Adrenal gland (tissue), 12 donors: ENCODE data around the gene PRR33. TPM values are rescaled to one million over a fixed set of nuclear protein-coding genes. Genes with fewer than 3 reads are reported as not detected.

Experiments used
- DNase-seq, 7 donors: peaks; one replicate each; pipeline ENCODE4 v3.0.0-alpha.2; 2019 to 2020
- H3K27ac ChIP-seq, 5 donors: fragments of 200-600 bp; sonication (generic) in 4 of 5; 1 replicate in 3 of 5; 2 replicates in 2 of 5; pipeline versions ENCODE4 v1.5.1 to v1.8.0; 2016 to 2020; ENCODE audit warnings: mild to moderate bottlenecking in 1 of 5
- H3K27me3 ChIP-seq: fragments of 200-600 bp; 2 replicates; pipeline ENCODE4 v1.8.0; 2021
- H3K36me3 ChIP-seq, 2 donors: fragments of 200-600 bp; replicated peaks in 1 of 2; 1 replicate in 1 of 2; 2 replicates in 1 of 2; pipeline versions ENCODE4 v1.5.1 to v1.8.0; 2018 to 2022
- H3K4me1 ChIP-seq, 2 donors: fragments of 200-600 bp; replicated peaks in 1 of 2; 1 replicate in 1 of 2; 2 replicates in 1 of 2; pipeline versions ENCODE4 v1.5.1 to v1.8.0; 2018 to 2021
- H3K4me3 ChIP-seq, 4 donors: fragments of 200-600 bp; sonication (generic) in 3 of 4; one replicate each; pipeline ENCODE4 v1.5.1; 2016 to 2018
- H3K9me3 ChIP-seq, 3 donors: fragments of 200-600 bp; sonication (generic) in 1 of 3; replicated peaks in 1 of 3; 1 replicate in 2 of 3; 2 replicates in 1 of 3; pipeline versions ENCODE4 v1.5.1 to v1.8.0; 2016 to 2021
- POLR2A ChIP-seq, 2 donors: fragments of 450-650 bp; IDR thresholded peaks; one replicate each; pipeline ENCODE4 v1.6.1; 2017; ENCODE audit warnings: antibody characterized with exemption in 2 of 2, mild to moderate bottlenecking in 2 of 2, moderate library complexity in 1 of 2
- WGBS, 4 donors: extraction: QIAGEN DNeasy Blood & Tissue Kit in 2 of 4; methylation state at CpG; one replicate each; pipeline versions ENCODE4 v1.1.5 to v1.1.7; 2013 to 2017; 5-methylcytosine and 5-hydroxymethylcytosine counted together
- intact Hi-C, 2 donors: fragments of 100-400 bp; cut with DNase I; formaldehyde crosslinking; loops; one replicate each; pipeline versions ENCODE4 v1.14.1 to v1.15.0; 2022 to 2023
- polyA plus RNA-seq, 3 donors: library from polyadenylated mRNA; stranded (reverse); fragments of 200-250 nt in 2 of 3; fragments of 350-450 nt in 1 of 3; fragmentation: Illumina TruSeq in 1 of 3; extraction: RNeasy Lipid Tissue Mini Kit (QIAGEN cat#74804) in 1 of 3; gene quantifications; one replicate each; pipeline ENCODE4 v1.2.3, GENCODE V29; 2013 to 2014
- total RNA-seq, 9 donors: library from RNA; depleted of rRNA in 4 of 9; stranded (reverse); fragments of >200 nt in 4 of 9; fragments of 120-200 nt in 1 of 9; fragmentation: NEBNext Ultra II Directional in 1 of 9; extraction: Animal tissue kit (Norgen Biotek cat#: 25700) in 1 of 9; gene quantifications; one replicate each; pipeline versions ENCODE4 v1.1.0 to v1.2.4, GENCODE V29; 2013 to 2023
- TF ChIP-seq, protein P1 (sequence below), 6 experiments: fragments of 450-650 bp in 4 of 6; fragments of 200-600 bp in 2 of 6; sonication (generic) in 1 of 6; IDR thresholded peaks; 1 replicate in 5 of 6; 2 replicates in 1 of 6; pipeline versions ENCODE4 v1.5.1 to v1.8.0; 2016 to 2021; ENCODE audit warnings: antibody characterized with exemption in 6 of 6, mild to moderate bottlenecking in 2 of 6, moderate library complexity in 1 of 6
- donor health status: healthy with polysubstance abuse.
- donor health status: Bipolar disorder and iron deficiency.
- donor health status: DM: yes; HTN: yes; CAD: no.
- donor health status: DM: no; HTN: no; CAD: no.
- donor health status: DM: no; HTN: no; CAD: no.
- donor health status: DM: yes; HTN: yes; CAD: no.

The PRR33 gene
- total and polyA plus RNA-seq, 12 donors = 0.07 to 2.3 (median 0.25) TPM; not detected in 6

- H3K4me3 ChIP-seq = no peak overlapping the region
- TF ChIP-seq, protein P1, sequence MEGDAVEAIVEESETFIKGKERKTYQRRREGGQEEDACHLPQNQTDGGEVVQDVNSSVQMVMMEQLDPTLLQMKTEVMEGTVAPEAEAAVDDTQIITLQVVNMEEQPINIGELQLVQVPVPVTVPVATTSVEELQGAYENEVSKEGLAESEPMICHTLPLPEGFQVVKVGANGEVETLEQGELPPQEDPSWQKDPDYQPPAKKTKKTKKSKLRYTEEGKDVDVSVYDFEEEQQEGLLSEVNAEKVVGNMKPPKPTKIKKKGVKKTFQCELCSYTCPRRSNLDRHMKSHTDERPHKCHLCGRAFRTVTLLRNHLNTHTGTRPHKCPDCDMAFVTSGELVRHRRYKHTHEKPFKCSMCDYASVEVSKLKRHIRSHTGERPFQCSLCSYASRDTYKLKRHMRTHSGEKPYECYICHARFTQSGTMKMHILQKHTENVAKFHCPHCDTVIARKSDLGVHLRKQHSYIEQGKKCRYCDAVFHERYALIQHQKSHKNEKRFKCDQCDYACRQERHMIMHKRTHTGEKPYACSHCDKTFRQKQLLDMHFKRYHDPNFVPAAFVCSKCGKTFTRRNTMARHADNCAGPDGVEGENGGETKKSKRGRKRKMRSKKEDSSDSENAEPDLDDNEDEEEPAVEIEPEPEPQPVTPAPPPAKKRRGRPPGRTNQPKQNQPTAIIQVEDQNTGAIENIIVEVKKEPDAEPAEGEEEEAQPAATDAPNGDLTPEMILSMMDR (IDR thresholded peaks at IDR 0.05) = no peak
- TF ChIP-seq POLR2A (IDR thresholded peaks at IDR 0.05) = no peak
- DNase-seq = peak in 1 of 7 donors; percentile 7
- no peaks in the 10 kb centered on the region for H3K36me3 ChIP-seq
- peak overlapping the region in 1 of 5 donors; percentile 68 for H3K27ac ChIP-seq
- 73 to 84% (median 78%) methylated on average over 9 to 21 of the region's 21 CpGs for whole genome bisulfite sequencing, 4 donors
- H3K9me3 ChIP-seq = no peaks in the 10 kb centered on the region
- H3K4me1 ChIP-seq = peaks cover 0 to 3% of the 10 kb centered on the region in 2 donors
- no peaks in the 10 kb centered on the region for H3K27me3 ChIP-seq
- intact Hi-C loops = loop anchor here in 1 of 2 donors (5.0 kb wide), 2 partner anchors 84 to 229 kb away; partner anchors contain the start of gene TNNI2
Observed at GRCh38 chr11:1920909-1921573, 29.3 kb upstream of the PRR33 start.

- Histone ChIP-seq H3K27ac (peak overlapping the region in 1 of 5 donors; percentile 68), H3K36me3 (no peaks in the 10 kb centered on the region), H3K9me3 (no peaks in the 10 kb centered on the region), H3K4me3 (no peak overlapping the region), H3K27me3 (no peaks in the 10 kb centered on the region), H3K4me1 (peaks cover 0 to 3% of the 10 kb centered on the region in 2 donors)
- DNase-seq = no peak
- 89 to 95% (median 91%) methylated on average over 13 to 25 of the region's 25 CpGs for WGBS, 4 donors
- intact Hi-C loops = loop anchor here in 1 of 2 donors (5.0 kb wide), 2 partner anchors 83 to 228 kb away; partner anchors contain the start of gene TNNI2
- TF ChIP-seq POLR2A (IDR thresholded peaks at IDR 0.05) = no peak
- TF ChIP-seq, protein P1 (IDR thresholded peaks at IDR 0.05) = no peak
Observed at GRCh38 chr11:1920128-1920908, 28.6 kb upstream of the PRR33 start.

- TF ChIP-seq, protein P1 (IDR thresholded peaks at IDR 0.05) = no peak
- TF ChIP-seq POLR2A (IDR thresholded peaks at IDR 0.05) = no peak
- Histone ChIP-seq H3K9me3 (no peaks in the 10 kb centered on the region), H3K27me3 (no peaks in the 10 kb centered on the region), H3K36me3 (no peaks in the 10 kb centered on the region), H3K4me1 (peaks cover 0 to 3% of the 10 kb centered on the region in 2 donors), H3K4me3 (no peak within 1 kb of the TSS), H3K27ac (peak within 1 kb of the TSS in 1 of 5 donors; percentile 20)
- DNase-seq = peak in 1 of 7 donors; percentile 14
- WGBS, 4 donors = 79 to 83% (median 81%) methylated on average over 17 to 31 of the region's 31 CpGs
- intact Hi-C loops = loop anchor here (5.0 kb wide), 3 partner anchors 37 to 227 kb away; partner anchors contain the start of gene TNNI2 (in 1 of the 2)
Observed at GRCh38 chr11:1919391-1920127, 27.9 kb upstream of the PRR33 start, which contains the start of gene TNNT3. Gene TNNT3 (plus strand): TSS chr11:1919703. CDS start chr11:1922875, 3,172 bp downstream.
